ENCODE results near the gene TMEM116. TPM values are rescaled to one million over a fixed set of nuclear protein-coding genes. Genes with fewer than 3 reads are reported as not detected.

The TMEM116 gene
- polyA plus RNA-seq, 1 donor (not counting 4 experiments of a cell fraction or from before 2014, with no cell fraction given) = 7.7 TPM

- FAIRE-seq = no peak
- dilution Hi-C loops (cut with MboI; ENCODE audit: extremely low pct_ligation_motif_present, low sequenced_read_pairs) = no loop called here
Observed at GRCh38 chr12:111937429-111937828, 75.5 kb downstream of the TMEM116 start.

DNA sequence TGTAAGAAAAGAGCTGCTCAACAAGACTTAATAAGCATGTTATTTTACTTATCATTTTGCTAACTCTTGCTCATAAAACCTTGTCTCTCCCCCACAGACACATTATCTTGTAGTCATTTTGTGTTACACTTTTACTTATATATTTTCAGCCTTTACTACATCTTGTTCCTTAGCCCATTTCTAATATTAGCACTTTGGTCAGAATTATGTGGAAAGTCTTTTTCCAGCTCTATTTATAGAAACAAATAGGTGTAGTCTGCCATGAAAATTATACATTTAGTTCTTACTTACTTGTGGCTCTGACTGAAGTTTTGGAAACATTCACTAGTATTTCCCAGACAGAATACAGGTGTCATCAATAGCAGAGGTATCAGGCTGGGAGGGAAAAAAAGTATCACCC lies 76.1 kb downstream of the TMEM116 start:
- Histone ChIP-seq H4K20me1 (ENCODE audit: control insufficient read depth, extremely low read depth, insufficient read depth, low read length) (no peaks in the 10 kb centered on the region), H3K4me1 (ENCODE audit: control insufficient read depth, extremely low read depth, insufficient read depth, low read length) (no peaks in the 10 kb centered on the region), H3K79me2 (ENCODE audit: control insufficient read depth, insufficient read depth, low read length) (no peaks in the 10 kb centered on the region), H3K4me3 (ENCODE audit: control insufficient read depth in 2 of 3, extremely low read depth in 1 of 3, insufficient read depth in 2 of 3, low read depth in 1 of 3, low read length in 3 of 3) (no peak overlapping the region), H3K27me3 (ENCODE audit: control insufficient read depth, extremely low read depth, insufficient read depth, low read length) (no peaks in the 10 kb centered on the region), H3K36me3 (ENCODE audit: control insufficient read depth in 2 of 2, extremely low read depth in 1 of 2, insufficient read depth in 2 of 2, low read length in 2 of 2) (no peaks in the 10 kb centered on the region), H2AFZ (ENCODE audit: control insufficient read depth, low read length) (no peak overlapping the region), H3K9me3 (ENCODE audit: control insufficient read depth, low read depth, low read length) (no peaks in the 10 kb centered on the region), H3K27ac (ENCODE audit: control insufficient read depth, insufficient read depth, low read length) (no peak overlapping the region), H3K9ac (ENCODE audit: control insufficient read depth, extremely low read depth, insufficient read depth, low read length) (no peak overlapping the region), H3K4me2 (ENCODE audit: control insufficient read depth, extremely low read depth, insufficient read depth, low read depth, low read length) (no peak overlapping the region), H3K9me1 (ENCODE audit: control insufficient read depth, extremely low read depth, insufficient read depth, low read length) (no peaks in the 10 kb centered on the region)
- FAIRE-seq (no peak), DNase-seq (ENCODE audit: low read depth, low spot score) (no peak)
- TF ChIP-seq CTCF (optimal IDR thresholded peaks at IDR 0.05 in 1 of 3, IDR thresholded peaks at IDR 0.05 in 1 of 3, conservative IDR thresholded peaks at IDR 0.05 in 1 of 3; ENCODE audit: extremely low read depth in 1 of 3, insufficient read depth in 2 of 3, low read length in 3 of 3) = no peak
- TF ChIP-seq EZH2 (IDR thresholded peaks at IDR 0.05; ENCODE audit: low read length) = no peak
- dilution Hi-C loops (cut with MboI; ENCODE audit: extremely low pct_ligation_motif_present, low sequenced_read_pairs) = no loop called here

More at GRCh38 chr12:111937429-111937828, 75.5 kb downstream of the TMEM116 start:
- Histone ChIP-seq H3K4me1 (ENCODE audit: control insufficient read depth, extremely low read depth, insufficient read depth, low read length) (no peaks in the 10 kb centered on the region), H3K9ac (ENCODE audit: control insufficient read depth, extremely low read depth, insufficient read depth, low read length) (no peak overlapping the region), H3K9me3 (ENCODE audit: control insufficient read depth, low read depth, low read length) (no peaks in the 10 kb centered on the region), H3K4me3 (ENCODE audit: control insufficient read depth in 2 of 3, extremely low read depth in 1 of 3, insufficient read depth in 2 of 3, low read depth in 1 of 3, low read length in 3 of 3) (no peak overlapping the region), H3K36me3 (ENCODE audit: control insufficient read depth in 2 of 2, extremely low read depth in 1 of 2, insufficient read depth in 2 of 2, low read length in 2 of 2) (no peaks in the 10 kb centered on the region), H3K4me2 (ENCODE audit: control insufficient read depth, extremely low read depth, insufficient read depth, low read depth, low read length) (no peak overlapping the region), H3K27ac (ENCODE audit: control insufficient read depth, insufficient read depth, low read length) (no peak overlapping the region), H4K20me1 (ENCODE audit: control insufficient read depth, extremely low read depth, insufficient read depth, low read length) (no peaks in the 10 kb centered on the region), H3K27me3 (ENCODE audit: control insufficient read depth, extremely low read depth, insufficient read depth, low read length) (no peaks in the 10 kb centered on the region), H3K9me1 (ENCODE audit: control insufficient read depth, extremely low read depth, insufficient read depth, low read length) (no peaks in the 10 kb centered on the region), H3K79me2 (ENCODE audit: control insufficient read depth, insufficient read depth, low read length) (no peaks in the 10 kb centered on the region), H2AFZ (ENCODE audit: control insufficient read depth, low read length) (no peak overlapping the region)
- no peak for TF ChIP-seq CTCF (optimal IDR thresholded peaks at IDR 0.05 in 1 of 3, IDR thresholded peaks at IDR 0.05 in 1 of 3, conservative IDR thresholded peaks at IDR 0.05 in 1 of 3; ENCODE audit: extremely low read depth in 1 of 3, insufficient read depth in 2 of 3, low read length in 3 of 3)
- TF ChIP-seq EZH2 (IDR thresholded peaks at IDR 0.05; ENCODE audit: low read length) = no peak
- no peak for DNase-seq (ENCODE audit: low read depth, low spot score)
